ENCODE measurements around the gene PES1.
"Not testable (repeated sequence)": the region's sequence is repeated elsewhere in the genome, so short reads cannot be mapped to it uniquely, and the experiment has no call there.

PES1 gene

DNA sequence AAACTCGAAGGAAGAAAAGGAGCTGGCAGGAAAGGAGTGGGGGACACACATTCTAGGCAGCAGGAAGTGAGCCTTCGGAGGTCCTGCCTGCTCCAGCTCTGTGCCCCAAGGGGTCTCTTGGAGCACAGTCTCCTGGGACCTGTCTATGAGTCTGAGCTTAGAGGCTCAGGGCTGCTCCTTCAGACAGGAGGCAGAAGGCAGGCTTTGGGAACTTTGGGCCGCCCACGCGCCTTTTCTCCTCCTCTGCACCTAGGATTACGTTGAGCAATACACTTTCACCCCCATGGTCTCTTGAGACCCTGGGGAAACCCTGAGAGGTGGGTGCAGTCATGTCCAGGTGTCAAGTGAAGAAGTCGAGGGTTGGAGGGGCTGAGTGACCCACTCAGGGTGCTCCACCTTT lies 16.2 kb upstream of the PES1 start:
- DNase-seq (ENCODE audit: low spot score) = no peak

DNA sequence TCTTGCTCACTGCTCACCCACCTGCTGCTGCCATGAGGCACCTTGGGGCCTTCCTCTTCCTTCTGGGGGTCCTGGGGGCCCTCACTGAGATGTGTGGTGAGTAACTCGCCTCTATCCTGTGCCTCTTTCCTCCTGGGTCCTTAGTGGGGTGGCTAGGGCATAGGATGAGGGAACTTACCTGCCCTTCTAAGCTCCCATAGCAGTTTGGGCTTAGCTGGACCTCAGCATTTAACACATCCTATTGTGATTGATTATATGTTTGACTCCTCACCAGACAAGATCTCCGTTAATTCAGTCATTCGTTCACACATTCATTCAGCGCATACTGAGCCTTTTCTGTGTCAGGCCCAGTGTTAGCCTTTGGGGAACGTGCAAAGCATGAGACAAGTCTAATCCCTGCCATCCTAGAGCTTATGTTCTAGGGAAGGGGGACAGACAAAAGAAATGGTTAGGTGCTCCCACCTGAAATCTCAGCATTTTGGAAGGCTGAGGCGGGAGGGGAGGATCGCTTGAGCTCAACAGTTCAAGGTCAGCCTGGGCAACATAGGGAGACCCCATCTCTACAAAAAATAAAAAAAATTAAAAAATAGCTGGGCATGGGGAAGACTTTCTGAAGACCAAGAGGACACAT lies 15.7 kb upstream of the PES1 start:
- no peak for DNase-seq (ENCODE audit: low spot score)

DNA sequence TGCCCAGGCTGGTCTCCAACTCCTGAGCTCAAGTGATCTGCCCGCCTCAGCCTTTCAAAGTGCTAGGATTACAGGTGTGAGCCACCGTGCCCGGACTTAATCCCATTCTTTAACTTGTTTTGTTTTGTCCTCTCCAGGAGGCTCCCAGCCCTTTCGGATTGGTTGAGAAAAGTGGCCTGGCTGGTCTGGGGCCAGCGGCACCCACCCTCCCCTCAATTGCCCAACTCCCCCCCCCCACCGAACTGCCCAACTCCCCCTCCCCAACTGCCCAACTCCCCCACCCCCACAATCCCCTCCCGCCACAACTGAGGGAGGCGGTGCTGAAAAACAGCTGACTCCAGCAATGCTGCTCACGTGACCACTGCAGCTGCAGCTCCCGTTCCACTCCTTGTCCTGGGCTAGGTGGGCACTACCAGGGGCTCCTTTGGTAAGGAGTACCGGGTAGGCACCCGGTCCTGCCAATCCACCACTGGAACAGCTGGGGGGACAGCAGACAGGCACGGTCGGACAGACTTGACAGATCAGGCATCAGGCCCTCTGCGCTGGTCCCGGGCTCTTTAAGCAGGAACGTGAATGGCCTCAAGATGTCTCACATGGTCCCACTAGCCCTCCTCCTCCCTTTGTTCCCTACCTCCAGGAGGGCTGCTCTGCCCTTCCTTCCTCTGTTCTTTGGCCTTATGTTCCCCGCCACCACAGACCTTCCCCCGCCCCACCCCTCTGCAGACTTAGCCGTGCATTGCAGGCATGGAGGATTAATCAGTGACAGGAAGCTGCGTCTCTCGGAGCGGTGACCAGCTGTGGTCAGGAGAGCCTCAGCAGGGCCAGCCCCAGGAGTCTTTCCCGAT lies 15.0 kb upstream of the PES1 start, which contains the start of gene TCN2:
Gene TCN2, plus strand, starts transcription at position 720 of the 845 bp plus-strand sequence. CDS start 158 bp downstream, outside the sequence.
- DNase-seq (ENCODE audit: low spot score) = peak; percentile 59

DNA sequence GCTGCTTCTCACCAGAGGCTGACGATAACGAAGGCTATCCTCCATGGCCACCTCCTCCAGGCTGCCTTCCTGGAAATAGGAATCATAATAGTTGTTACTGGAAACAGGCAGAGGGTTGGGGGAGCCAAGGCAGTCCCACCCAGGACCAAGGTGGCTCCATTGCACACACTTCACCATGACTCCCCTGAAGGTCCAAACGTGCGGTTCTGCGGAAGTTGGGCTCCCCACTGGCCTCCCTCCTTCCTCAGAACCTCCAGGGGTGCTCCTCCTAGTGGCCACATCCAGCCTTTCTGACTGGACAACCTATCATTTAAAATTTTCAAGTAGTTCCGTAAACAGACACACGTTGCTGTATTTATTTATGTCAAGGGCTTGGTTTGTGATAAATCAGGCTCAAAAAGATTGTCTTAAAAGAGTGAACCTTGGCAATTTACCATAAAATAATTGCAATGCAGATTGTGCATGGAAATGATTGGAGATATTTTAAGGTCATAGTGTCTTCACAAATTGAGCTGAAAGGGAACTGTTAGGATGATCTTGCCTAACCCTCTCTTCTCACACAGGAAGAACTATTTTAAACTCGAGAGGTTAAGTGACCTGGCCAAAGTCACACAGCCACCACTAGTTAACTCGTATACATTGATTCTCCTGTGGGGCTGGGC lies 13.9 kb upstream of the PES1 start:
- DNase-seq (ENCODE audit: low spot score) = peak; percentile 51

DNA sequence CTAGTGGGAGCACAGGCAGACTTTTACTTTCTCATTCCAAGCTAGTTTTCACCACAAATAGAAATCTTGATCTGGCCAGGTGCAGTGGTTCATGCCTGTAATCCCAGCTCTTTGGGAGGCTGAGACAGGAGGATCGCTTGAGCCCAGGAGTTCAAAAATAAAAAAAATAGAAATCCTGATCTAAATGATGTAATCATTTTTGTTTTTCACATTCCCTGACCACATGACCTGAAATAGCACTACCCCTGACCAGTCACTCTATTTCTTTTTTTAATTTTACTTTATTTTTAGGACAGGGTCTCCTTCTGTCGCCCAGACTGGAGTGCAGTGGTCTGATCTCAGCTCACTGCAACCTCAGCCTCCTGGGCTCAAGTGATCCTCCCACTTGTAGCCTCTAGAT lies 13.0 kb upstream of the PES1 start:
- no peak for DNase-seq (ENCODE audit: low spot score)

DNA sequence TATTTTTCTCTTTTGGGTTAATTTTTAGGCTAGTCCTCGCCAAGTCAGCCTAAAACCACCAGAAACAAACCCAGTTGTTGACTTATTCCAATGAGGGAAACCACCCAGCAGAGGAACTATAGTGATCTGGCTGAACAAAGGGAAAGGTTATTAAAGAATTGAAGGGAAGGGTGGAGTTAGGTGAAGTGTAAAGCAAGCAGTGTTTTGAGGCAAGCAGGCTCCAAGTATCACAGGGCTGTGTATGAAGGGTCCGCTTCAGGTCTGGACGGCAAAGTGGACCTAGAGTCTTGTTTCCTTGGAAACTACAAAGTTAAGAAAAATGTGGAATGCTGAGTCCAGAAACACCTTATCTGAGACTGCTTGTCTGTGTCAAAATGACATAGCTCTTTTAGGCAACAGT lies 12.1 kb upstream of the PES1 start:
- no peak for DNase-seq (ENCODE audit: low spot score)

DNA sequence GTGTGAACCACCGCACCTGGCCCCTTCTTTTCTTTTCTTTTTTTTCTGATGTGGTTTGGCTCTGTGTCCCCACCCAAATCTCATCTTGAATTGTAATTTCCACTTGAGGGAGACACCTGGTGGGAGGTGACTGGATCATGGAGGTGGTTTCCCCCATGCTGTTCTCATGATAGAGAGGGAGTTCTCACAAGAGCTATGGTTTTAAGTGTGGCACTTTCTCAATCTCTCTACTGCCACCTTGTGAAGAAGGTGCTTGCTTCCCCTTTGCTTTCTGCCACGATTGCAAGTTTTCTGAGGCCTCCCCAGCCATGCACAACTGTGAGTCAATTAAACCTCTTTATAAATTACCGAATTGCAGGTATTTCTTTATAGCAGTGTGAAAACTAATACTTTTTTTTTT lies 10.3 kb upstream of the PES1 start:
- DNase-seq (ENCODE audit: low spot score) = no peak

DNA sequence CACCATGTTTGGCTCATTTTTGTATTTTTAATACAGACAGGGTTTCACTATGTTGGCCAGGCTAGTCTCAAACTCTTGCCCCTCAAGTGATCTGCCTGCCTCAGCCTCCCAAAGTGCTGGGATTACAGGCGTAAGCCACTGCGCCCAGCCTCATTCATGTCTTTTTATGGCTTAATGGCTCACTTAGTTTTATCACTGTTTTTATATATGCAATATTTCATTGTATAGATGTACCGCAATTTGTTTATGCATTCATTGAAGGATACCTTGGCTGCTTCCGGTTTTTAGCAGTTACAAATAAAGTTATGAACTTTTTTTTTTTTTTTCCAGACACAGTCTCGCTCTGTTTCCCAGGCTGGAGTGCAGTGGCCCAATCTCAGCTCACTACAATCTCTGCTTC lies 9.8 kb upstream of the PES1 start:
- no peak for DNase-seq (ENCODE audit: low spot score)

DNA sequence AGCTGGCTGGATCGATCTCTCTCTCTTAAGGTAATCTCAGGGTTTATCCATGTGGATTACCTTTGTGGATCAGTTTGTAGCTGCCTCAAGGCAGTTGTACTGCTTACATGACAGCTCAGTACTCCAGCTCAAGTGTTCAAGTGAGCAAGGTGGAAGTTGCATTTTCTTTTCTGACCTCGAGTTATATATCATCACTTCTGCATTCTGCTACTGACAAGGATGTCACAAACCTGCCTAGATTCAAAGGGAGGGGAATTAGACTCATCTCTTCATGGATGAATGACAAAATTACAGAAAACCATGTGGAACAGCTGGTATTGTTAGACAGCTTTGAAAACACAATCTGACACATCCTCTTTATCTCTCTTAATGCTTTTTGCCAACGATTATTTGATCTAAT lies 9.2 kb upstream of the PES1 start:
- no peak for DNase-seq (ENCODE audit: low spot score)

DNA sequence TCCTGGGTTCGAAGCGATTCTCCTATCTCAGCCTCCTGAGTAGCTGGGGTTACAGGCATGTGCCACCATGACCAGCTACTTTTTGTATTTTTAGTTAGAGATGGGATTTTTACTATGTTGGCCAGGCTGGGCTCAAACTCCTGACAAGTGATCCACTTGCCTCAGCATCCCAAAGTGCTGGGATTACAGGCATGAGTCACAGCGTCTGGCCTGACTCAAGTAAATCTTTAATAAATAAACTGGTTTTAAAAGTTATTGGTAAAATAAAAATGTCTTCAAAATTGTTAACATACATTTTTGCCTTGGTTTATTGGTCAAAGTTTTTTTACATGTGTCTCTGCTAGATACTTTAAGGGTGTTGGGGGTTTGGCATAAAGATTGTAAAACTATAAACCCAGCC lies 7.3 kb upstream of the PES1 start:
- DNase-seq (ENCODE audit: low spot score) = no peak

DNA sequence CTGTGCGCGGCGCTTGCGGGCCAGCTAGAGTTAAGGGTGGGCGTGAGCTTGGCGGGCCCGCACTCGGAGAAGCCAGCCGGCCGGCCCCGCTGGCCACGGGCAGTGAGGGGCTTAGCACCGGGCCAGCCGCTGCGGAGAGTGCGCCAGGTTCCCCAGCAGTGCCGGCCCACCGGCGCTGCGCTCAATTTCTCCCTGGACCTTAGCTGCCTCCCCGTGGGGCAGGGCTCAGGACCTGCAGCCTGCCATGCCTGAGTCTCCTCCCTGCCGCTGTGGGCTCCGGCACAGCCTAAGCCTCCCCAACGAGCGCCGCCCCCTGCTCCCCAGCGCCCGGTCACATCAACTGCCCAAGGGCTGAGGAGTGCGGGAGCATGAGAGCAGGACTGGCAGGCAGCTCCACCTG lies 5.2 kb upstream of the PES1 start:
- DNase-seq (ENCODE audit: low spot score) = no peak

DNA sequence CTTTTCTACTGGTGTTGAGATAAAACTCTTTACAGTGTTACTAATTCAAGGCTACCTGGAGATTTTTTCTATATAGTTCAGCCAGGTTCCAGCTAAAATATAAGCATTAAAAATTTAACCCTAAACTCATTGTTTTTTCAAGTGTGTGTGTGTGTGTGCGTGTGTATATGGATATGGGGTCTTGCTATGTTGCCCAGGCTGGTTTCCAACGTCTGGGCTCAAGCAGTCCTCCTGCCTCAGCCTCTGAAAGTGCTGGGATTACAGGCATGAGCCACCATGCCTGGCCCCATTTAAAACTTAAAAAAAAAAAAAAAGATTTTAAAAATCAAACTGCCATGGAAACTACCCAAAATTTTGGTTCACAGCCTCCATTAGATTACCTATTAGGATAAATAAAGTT lies 4.5 kb upstream of the PES1 start:
- no peak for DNase-seq (ENCODE audit: low spot score)

DNA sequence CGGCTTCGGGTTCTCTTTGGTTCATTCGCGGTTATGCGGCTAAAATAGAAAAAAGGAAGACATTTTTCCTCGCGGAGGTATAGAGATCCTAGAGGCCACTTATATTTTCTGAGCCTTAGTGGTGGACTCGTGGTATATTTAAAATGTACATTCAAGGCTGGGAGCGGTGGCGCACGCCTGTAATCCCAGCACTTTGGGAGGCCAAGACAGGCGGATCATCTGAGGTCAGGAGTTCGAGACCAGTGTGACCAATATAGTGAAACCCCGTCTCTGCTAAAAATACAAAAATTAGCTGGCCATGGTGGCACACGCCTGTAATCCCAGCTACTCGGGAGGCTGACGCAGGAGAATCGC lies 627 bp upstream of the PES1 start:
- DNase-seq (ENCODE audit: low spot score) = not testable (repeated sequence)

DNA sequence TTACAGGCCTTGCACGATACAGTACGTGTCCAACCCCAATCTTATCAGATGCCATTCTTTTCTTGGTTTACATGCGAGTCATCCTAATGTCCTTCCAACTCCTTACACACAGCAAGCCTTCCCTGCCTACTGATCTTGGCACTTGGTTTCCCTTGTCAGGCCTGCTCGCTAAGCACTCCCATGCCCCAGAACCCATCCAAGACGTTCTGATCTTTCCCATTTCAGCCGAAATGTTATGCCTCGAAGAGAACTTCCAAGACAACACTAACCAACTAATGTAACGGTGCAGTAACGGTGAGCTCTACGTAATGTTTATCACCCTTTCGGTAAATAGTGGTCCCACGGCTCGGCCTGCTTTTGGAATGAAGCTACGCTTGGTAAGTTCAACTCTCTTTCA lies 521 bp downstream of the PES1 start:
- DNase-seq (ENCODE audit: low spot score) = peak; percentile 38

DNA sequence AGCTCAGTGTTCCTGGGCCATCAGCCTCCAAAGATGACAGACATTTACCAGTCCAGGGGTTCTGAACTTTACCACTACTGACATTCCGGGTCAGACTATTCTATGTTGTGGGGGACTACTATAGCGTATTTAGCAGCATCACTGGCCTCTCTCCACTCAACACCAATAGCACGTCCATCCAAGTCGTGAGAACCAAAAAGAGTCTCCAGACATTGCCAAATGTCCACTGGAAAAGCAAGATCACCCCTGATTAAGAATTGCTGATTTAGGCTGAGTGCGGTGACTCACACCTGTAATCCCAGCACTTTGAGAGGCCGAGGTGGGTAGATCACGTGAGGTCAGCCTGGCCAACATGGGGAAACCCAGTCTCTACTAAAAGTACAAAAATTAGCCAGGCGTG lies 5.3 kb downstream of the PES1 start:
- DNase-seq (ENCODE audit: low spot score) = no peak

DNA sequence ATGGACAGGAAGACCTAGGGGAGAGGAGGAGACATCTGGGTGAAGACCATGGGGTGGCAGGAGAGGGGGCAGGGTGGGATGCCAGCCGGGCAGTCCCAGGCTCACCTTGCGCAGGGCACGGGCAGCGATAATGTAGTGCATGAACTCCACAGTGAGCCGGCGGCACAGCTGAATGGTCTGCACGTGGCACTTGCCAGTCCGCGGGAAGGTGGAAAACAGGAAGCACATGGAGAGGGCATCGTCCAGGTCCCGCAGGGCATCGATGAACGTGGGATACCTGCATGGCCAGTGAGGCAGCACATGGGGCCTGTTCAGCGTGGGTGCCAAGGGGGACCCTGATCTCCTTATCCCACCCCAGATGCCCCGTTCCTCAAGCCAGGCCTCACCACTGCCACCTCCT lies 7.3 kb downstream of the PES1 start:
- DNase-seq (ENCODE audit: low spot score) = no peak

DNA sequence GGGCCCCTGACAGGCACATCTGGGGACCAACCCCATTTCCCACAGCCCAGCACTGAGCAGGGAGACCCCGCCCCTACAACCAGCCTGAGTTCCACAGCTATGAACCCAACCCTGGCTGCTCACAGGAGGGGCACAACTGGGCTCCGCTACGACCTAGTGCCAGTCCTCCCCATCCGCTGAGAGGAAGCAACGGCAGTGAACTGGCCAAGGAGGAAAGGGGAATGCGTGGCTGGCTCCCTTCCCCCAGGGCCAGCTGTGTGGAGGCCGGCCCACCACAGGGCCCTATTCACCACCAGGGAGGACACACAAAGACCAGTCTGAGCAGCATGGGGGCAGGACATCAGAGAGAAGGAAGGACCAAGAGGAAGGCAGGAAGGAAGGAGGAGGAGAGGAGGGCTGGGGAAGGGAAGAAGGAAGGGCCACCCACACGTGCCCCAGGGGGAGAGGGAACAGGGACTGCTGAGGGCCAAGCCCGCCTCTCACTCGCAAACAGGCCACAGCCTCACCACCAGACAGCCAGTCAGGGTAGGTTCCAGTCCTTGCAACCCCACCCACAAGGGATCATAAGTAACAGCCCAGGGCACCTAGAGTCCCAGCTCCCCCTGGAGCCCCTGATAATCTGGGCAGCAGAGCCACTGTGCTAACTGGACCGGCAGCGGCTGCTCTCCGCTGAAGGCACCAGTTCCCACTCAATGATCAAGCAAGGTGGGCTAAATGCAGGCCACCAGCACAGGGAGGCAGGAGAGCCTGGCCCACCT lies 8.7 kb downstream of the PES1 start:
- no peak for DNase-seq (ENCODE audit: low spot score)

DNA sequence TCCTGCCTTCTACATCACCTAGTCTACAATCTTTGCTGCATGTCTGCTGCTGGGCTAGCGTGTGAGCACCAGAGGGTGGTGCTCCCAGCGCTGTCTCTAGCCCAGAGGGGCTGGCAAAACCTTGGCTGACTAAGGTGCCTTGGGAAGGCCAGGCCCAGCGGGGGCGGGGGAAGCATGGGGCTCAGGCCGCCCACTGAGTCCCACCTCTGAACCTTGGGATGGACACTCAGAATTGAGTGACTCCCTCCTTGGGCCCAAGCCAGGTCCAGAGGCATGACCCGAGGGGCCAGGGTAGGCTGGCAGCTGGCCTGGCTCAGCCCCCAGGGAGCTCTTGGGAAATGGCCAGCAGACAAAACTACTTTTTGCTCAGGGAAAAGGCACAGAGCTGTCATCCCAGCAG lies 9.7 kb downstream of the PES1 start:
- no peak for DNase-seq (ENCODE audit: low spot score)

DNA sequence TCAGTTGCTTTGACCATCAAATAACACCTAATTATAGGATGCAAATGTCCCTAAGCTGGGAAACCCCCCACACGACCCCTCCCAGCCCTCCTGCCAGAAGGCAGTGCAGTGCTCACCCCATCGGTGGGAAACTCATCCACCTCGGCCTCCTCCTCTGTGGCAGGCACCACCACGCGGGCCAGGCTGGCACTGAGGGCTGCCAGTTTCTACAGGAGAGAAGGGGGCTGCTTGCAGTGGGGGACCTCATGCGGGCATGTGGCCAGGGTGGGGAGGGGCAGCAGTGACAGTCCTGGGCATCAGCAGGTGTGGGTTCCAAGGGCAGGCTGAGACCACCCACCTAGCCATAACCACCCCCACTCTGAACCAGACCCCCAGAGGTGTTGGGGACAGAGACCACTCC lies 10.8 kb downstream of the PES1 start:
- no peak for DNase-seq (ENCODE audit: low spot score)

DNA sequence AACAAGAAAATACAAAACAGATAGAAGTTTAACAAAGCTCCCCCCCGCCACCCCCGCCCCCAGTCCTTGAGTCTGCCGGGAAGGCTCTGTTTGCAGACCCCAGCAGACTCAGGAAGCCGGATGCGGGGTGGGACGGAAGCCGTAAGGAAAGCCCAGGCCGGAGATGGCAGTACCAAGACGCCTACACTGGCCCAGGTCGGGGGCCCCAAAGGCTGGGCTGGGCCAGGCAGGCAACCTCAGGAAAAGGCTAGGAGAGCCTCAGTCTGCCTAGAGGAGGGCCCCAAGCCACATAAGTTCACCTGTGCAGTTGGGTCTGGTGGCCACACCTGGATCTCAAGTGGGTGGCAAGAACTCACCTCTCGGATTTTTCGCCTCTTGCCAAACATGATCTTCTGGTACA lies 13.2 kb downstream of the PES1 start:
- DNase-seq (ENCODE audit: low spot score) = no peak

DNA sequence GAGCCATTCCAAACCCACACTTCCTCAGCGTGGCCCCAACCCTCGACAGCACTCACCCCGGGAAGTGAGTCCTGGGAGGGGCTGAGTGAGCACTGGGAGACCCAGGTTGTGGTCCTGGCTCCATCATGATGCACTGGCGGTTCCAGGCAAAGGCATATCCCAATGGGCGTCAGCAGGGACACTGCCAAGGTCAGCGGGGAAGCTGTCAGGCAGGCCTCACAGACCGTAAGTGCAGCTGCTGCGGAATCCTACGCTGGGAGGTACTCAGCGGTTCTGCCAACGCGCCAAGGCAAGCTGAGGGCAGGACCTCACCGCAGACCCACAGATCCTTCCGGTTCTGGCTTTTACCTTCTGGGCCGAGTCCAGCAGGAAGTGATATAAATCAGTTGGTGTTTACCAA lies 15.9 kb downstream of the PES1 start:
- no peak for DNase-seq (ENCODE audit: low spot score)

DNA sequence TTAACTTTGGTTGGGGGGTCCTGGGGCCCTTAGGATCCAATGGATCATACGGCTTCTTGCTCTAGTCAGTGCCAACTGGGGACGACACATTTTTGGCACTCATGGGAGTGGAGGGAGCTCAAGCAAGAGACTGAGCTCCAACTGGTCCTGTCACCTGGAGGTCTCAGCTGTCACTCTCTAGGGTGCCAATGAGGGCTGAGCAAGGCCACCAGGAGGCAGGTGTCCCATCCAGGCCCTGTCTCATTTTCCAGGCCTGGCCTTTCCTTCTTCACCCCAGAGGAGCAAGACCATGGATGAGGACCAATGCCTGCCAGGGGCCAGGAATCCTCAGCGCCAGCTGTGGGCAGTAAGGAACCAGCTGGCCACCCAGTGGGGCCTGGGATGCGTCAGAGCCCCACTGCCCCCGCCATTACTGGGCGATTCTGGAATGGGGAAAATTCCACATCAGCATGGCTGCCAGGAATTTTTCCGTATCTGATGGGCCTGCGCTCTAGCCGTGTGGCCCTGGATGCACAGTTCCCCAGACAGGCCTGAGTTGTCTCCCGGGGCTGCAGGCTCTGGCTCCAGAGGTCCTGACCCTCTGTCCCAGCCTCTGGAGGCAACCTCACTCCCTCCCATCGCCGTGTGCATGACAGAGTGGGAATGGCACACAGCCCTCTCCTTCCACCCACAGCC lies 16.6 kb downstream of the PES1 start:
- DNase-seq (ENCODE audit: low spot score) = no peak
